Endothelial cell of umbilical vein (primary cell): ENCODE data around the gene OCEL1. TPM values are rescaled to one million over a fixed set of nuclear protein-coding genes. Genes with fewer than 3 reads are reported as not detected.

Experiments used
- BruUV-seq: library from RNA; stranded (reverse); fragments of 400-500 nt; replicated peaks from 2 replicates; lab custom pipeline; 2021; lab: Mats Ljungman, UMichigan
- CTCF ChIA-PET: fragments of 300-600, 350-600 bp; sonication (Branson Sonifier 250); formaldehyde crosslinking; loops from one replicate; lab custom pipeline; 2021; ENCODE audit warnings: antibody characterized with exemption, inconsistent platforms; lab: Charles Lee
- POLR2A ChIA-PET: fragments of 300-600, 350-600 bp; sonication (Branson Sonifier 250); formaldehyde crosslinking; loops from one replicate; lab custom pipeline; 2021; ENCODE audit warnings: antibody characterized with exemption, inconsistent platforms; lab: Charles Lee
- DNase-seq: peaks from one replicate; pipeline ENCODE4 v3.0.0-alpha.2; 2011; ENCODE audit warnings: low read depth, low spot score
- FAIRE-seq: peaks from 2 replicates; lab custom pipeline; 2011; peaks lifted over from hg19 to GRCh38; lab: Jason Lieb, UNC
- H2AFZ ChIP-seq: 2 replicates; pipeline ENCODE4 v1.6.0; 2012; ENCODE audit warnings: low read depth, low read length, control low read depth, inconsistent platforms
- H3K27ac ChIP-seq: 2 replicates; pipeline ENCODE4 v1.5.1; 2011; ENCODE audit warnings: low read depth, mild to moderate bottlenecking, control low read depth, low read length, moderate library complexity; ENCODE audit not compliant: insufficient read depth
- H3K27me3 ChIP-seq, 2 experiments: 2 replicates each; pipeline versions ENCODE4 v1.6.0 to v1.6.1; 2011; ENCODE audit warnings: low read length in 2 of 2, mixed read lengths in 1 of 2; ENCODE audit not compliant: control insufficient read depth in 2 of 2, insufficient read depth in 2 of 2
- H3K36me3 ChIP-seq, 2 experiments: 2 replicates in 1 of 2; 3 replicates in 1 of 2; pipeline ENCODE4 v1.5.1; 2011; ENCODE audit warnings: low read length in 2 of 2, mild to moderate bottlenecking in 1 of 2, moderate library complexity in 1 of 2; ENCODE audit not compliant: control insufficient read depth in 2 of 2, insufficient read depth in 2 of 2; ENCODE audit errors: extremely low read depth in 1 of 2
- H3K4me1 ChIP-seq: 3 replicates; pipeline ENCODE4 v1.5.1; 2011; ENCODE audit warnings: mild to moderate bottlenecking, low read length; ENCODE audit not compliant: control insufficient read depth, insufficient read depth; ENCODE audit errors: extremely low read depth
- H3K4me2 ChIP-seq: 2 replicates; pipeline ENCODE4 v1.6.1; 2011; ENCODE audit warnings: low read length, control low read depth, mixed read lengths; ENCODE audit not compliant: insufficient read depth
- H3K4me3 ChIP-seq, 3 experiments: fragments of 200-600 bp in 1 of 3; sonication (generic), shearing (Covaris generic) in 1 of 3; replicated peaks in 1 of 3; 2 replicates each; pipeline ENCODE4 v1.5.1; 2011 to 2016; ENCODE audit warnings: control low read depth in 3 of 3, low read length in 3 of 3, mild to moderate bottlenecking in 2 of 3, inconsistent platforms in 1 of 3, low read depth in 1 of 3, moderate library complexity in 1 of 3; ENCODE audit not compliant: insufficient read depth in 1 of 3
- H3K79me2 ChIP-seq: 2 replicates; pipeline ENCODE4 v1.6.0; 2012; ENCODE audit warnings: low read length, inconsistent platforms; ENCODE audit not compliant: control insufficient read depth, insufficient read depth
- H3K9ac ChIP-seq: replicated peaks from 2 replicates; pipeline ENCODE3; 2011; ENCODE audit warnings: low read length, control low read depth; ENCODE audit not compliant: insufficient read depth; ENCODE audit errors: extremely low read depth
- H3K9me1 ChIP-seq: replicated peaks from 3 replicates; pipeline ENCODE4 v1.6.0; 2011; ENCODE audit warnings: mild to moderate bottlenecking, low read length; ENCODE audit not compliant: control insufficient read depth, insufficient read depth; ENCODE audit errors: extremely low read depth
- H3K9me3 ChIP-seq: replicated peaks from 2 replicates; pipeline ENCODE4 v1.5.1; 2012; ENCODE audit warnings: low read length, inconsistent platforms; ENCODE audit not compliant: control insufficient read depth, insufficient read depth
- H4K20me1 ChIP-seq: replicated peaks from 2 replicates; pipeline ENCODE3; 2011; ENCODE audit warnings: mild to moderate bottlenecking, low read length; ENCODE audit not compliant: control insufficient read depth, insufficient read depth; ENCODE audit errors: extremely low read depth
- EZH2 ChIP-seq: IDR thresholded peaks from 2 replicates; pipeline ENCODE4 v1.6.1; 2012; ENCODE audit warnings: borderline replicate concordance, low read depth, mild to moderate bottlenecking, moderate library complexity, low read length, inconsistent platforms; ENCODE audit not compliant: severe bottlenecking
- FOS ChIP-seq: IDR thresholded peaks from 2 replicates; pipeline ENCODE4 v1.6.1; 2011; ENCODE audit warnings: mild to moderate bottlenecking, low read length, moderate library complexity, borderline replicate concordance; ENCODE audit not compliant: insufficient read depth
- GATA2 ChIP-seq: IDR thresholded peaks from 2 replicates; pipeline ENCODE4 v1.7.0; 2011; ENCODE audit warnings: low read depth, mild to moderate bottlenecking, moderate library complexity, mixed read lengths, low read length; ENCODE audit not compliant: insufficient read length, insufficient read depth
- JUN ChIP-seq: IDR thresholded peaks from 2 replicates; pipeline ENCODE4 v1.6.1; 2011; ENCODE audit warnings: borderline replicate concordance, low read depth; ENCODE audit not compliant: insufficient read length, insufficient read depth
- MYC ChIP-seq: IDR thresholded peaks from one replicate; pipeline ENCODE4 v1.6.1; 2011; ENCODE audit warnings: mild to moderate bottlenecking, low read depth, low read length
- POLR2A ChIP-seq: IDR thresholded peaks from 2 replicates; pipeline ENCODE4 v1.6.1; 2012; ENCODE audit warnings: low read depth, mild to moderate bottlenecking, control low read depth, low read length
- POLR2AphosphoS5 ChIP-seq: IDR thresholded peaks from 2 replicates; pipeline ENCODE4 v1.6.1; 2012; ENCODE audit warnings: low read depth, mild to moderate bottlenecking, control low read depth, low read length, moderate library complexity; ENCODE audit not compliant: insufficient read depth
- dilution Hi-C: fragments of 300-500 bp; cut with MboI; formaldehyde crosslinking; loops from one replicate; pipeline ENCODE4 v1.15.0; 2019; ENCODE audit warnings: low sequenced_read_pairs; ENCODE audit not compliant: extremely low pct_ligation_motif_present
- intact Hi-C: fragments of 100-400 bp; cut with micrococcal nuclease; formaldehyde crosslinking; loops from one replicate; pipeline ENCODE4 v1.10.0; 2022
- polyA plus RNA-seq, 4 experiments: library from polyadenylated mRNA; depleted of rRNA in 3 of 4; stranded (reverse) in 3 of 4; unstranded in 1 of 4; fragments of >200 nt; gene quantifications; 2 replicates each; pipeline versions ENCODE4 v1.2.1 to v1.2.3, GENCODE V29; 2011 to 2012; ENCODE audit warnings: missing spikeins in 1 of 4
- total RNA-seq: library from RNA; stranded (reverse); gene quantifications from 2 replicates; pipeline ENCODE4 v1.2.3, GENCODE V29; 2021
- TF ChIP-seq, protein P1 (sequence below): IDR thresholded peaks from 2 replicates; pipeline ENCODE4 v1.6.1; 2011; ENCODE audit not compliant: insufficient read depth, insufficient read length
- TF ChIP-seq, protein P2 (sequence below), 2 donors: IDR thresholded peaks; 1 replicate in 1 of 2; 2 replicates in 1 of 2; pipeline ENCODE4 v1.5.1; 2011; ENCODE audit warnings: low read length in 2 of 2, mild to moderate bottlenecking in 2 of 2, moderate library complexity in 2 of 2, control low read depth in 1 of 2, inconsistent platforms in 1 of 2, low read depth in 1 of 2; ENCODE audit not compliant: insufficient read depth in 1 of 2; ENCODE audit errors: extremely low read depth in 1 of 2

OCEL1 gene
- total and polyA plus RNA-seq, 2 donors (not counting 3 experiments of a cell fraction or from before 2014, with no cell fraction given) = 7.4 to 13.0 TPM

DNA sequence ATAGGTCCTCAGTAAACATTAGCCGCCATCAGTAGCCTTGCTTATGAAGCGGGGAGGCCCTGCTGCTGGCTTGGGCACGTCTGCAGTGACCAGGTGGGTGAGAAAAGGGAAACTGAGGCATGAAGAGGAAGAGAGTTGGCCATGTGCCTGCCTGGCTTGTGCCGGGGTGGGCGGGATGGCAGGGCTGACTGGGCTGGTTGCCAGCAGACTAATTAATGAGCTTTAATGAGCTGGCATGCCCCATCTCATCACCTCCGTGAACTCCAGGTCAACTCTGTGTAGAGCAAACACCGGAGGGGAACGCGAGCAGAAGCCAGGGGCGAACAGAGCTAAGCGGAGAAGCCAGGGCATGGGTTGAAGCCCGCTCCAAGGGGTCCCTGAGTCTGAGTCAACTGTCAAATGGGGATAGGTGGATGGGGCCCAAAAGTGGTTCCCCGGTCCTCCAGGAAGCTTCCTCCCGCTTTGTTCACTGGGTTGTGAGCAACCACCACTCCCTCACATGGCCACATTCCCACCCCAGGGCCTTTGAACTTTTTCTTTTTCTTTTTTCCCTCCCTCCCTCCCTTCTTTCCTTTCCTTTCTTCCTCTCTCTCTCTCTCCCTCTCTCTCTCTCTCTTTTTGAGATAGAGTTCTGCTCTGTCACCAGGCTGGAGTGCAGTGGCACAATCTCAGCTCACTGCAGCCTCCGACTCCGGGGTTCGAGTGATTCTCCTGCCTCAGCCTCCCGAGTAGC is 11.0 kb downstream of the OCEL1 start:
- Histone ChIP-seq H3K4me2 (no peak overlapping the region), H3K4me3 (no peak overlapping the region), H3K27me3 (no peaks in the 10 kb centered on the region), H2AFZ (no peak overlapping the region), H3K79me2 (peaks cover 18% of the 10 kb centered on the region), H3K4me1 (peaks cover 11% of the 10 kb centered on the region), H4K20me1 (no peaks in the 10 kb centered on the region), H3K9me3 (no peaks in the 10 kb centered on the region), H3K9me1 (no peaks in the 10 kb centered on the region), H3K9ac (no peak overlapping the region), H3K36me3 (peaks cover 4 to 8% of the 10 kb centered on the region in 2 experiments), H3K27ac (no peak overlapping the region)
- intact Hi-C loops (no loop called here), dilution Hi-C loops (no loop called here)
- no TSS peak for BruUV-seq
- POLR2A ChIA-PET = no interaction called here
- CTCF ChIA-PET = no interaction called here
- no peak for TF ChIP-seq MYC
- no peak for TF ChIP-seq POLR2A
- no peak for TF ChIP-seq GATA2
- TF ChIP-seq EZH2 = no peak
- no peak for TF ChIP-seq FOS
- TF ChIP-seq, protein P1, sequence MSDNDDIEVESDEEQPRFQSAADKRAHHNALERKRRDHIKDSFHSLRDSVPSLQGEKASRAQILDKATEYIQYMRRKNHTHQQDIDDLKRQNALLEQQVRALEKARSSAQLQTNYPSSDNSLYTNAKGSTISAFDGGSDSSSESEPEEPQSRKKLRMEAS = no peak
- TF ChIP-seq POLR2AphosphoS5 = no peak
- TF ChIP-seq, protein P2, sequence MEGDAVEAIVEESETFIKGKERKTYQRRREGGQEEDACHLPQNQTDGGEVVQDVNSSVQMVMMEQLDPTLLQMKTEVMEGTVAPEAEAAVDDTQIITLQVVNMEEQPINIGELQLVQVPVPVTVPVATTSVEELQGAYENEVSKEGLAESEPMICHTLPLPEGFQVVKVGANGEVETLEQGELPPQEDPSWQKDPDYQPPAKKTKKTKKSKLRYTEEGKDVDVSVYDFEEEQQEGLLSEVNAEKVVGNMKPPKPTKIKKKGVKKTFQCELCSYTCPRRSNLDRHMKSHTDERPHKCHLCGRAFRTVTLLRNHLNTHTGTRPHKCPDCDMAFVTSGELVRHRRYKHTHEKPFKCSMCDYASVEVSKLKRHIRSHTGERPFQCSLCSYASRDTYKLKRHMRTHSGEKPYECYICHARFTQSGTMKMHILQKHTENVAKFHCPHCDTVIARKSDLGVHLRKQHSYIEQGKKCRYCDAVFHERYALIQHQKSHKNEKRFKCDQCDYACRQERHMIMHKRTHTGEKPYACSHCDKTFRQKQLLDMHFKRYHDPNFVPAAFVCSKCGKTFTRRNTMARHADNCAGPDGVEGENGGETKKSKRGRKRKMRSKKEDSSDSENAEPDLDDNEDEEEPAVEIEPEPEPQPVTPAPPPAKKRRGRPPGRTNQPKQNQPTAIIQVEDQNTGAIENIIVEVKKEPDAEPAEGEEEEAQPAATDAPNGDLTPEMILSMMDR (IDR thresholded peaks at IDR 0.05; ENCODE audit: extremely low read depth in 1 of 2, insufficient read depth in 1 of 2, low read depth in 1 of 2, low read length in 2 of 2) = no peak
- no peak for TF ChIP-seq JUN
- no peak for DNase-seq
- FAIRE-seq = no peak
